Measurements from ENCODE around the gene CACNA1F.

Gene CACNA1F

GRCh38 chrX:49257846-49258748 is 25.0 kb upstream of the CACNA1F start:
- no peak for DNase-seq (ENCODE audit: low read depth in 1 of 2, low spot score in 1 of 2)

- DNase-seq (ENCODE audit: low read depth in 1 of 2, low spot score in 1 of 2), result no peak
Measured at GRCh38 chrX:49257074-49257790, 24.1 kb upstream of the CACNA1F start.

- DNase-seq (ENCODE audit: low read depth in 1 of 2, low spot score in 1 of 2), result no peak
Measured at GRCh38 chrX:49256268-49256995, 23.3 kb upstream of the CACNA1F start.

GRCh38 chrX:49254639-49255038 is 21.5 kb upstream of the CACNA1F start:
- DNase-seq (ENCODE audit: low read depth in 1 of 2, low spot score in 1 of 2), result no peak

- no peak for DNase-seq (ENCODE audit: low read depth in 1 of 2, low spot score in 1 of 2)
Measured at GRCh38 chrX:49251325-49251724, 18.2 kb upstream of the CACNA1F start.

GRCh38 chrX:49250578-49250977 is 17.4 kb upstream of the CACNA1F start:
- no peak for DNase-seq (ENCODE audit: low read depth in 1 of 2, low spot score in 1 of 2)

GRCh38 chrX:49250066-49250465 is 16.9 kb upstream of the CACNA1F start:
- no peak for DNase-seq (ENCODE audit: low read depth in 1 of 2, low spot score in 1 of 2)

GRCh38 chrX:49249616-49250015 is 16.5 kb upstream of the CACNA1F start:
- DNase-seq (ENCODE audit: low read depth in 1 of 2, low spot score in 1 of 2), result no peak

GRCh38 chrX:49249071-49249470 is 15.9 kb upstream of the CACNA1F start:
- DNase-seq (ENCODE audit: low read depth in 1 of 2, low spot score in 1 of 2), result no peak

- DNase-seq (ENCODE audit: low read depth in 1 of 2, low spot score in 1 of 2), result no peak
Measured at GRCh38 chrX:49247916-49248811, 15.0 kb upstream of the CACNA1F start.

- DNase-seq (ENCODE audit: low read depth in 1 of 2, low spot score in 1 of 2), result no peak
Measured at GRCh38 chrX:49247346-49247745, 14.2 kb upstream of the CACNA1F start.

- DNase-seq (ENCODE audit: low read depth in 1 of 2, low spot score in 1 of 2), result no peak
Measured at GRCh38 chrX:49246541-49246940, 13.4 kb upstream of the CACNA1F start.

GRCh38 chrX:49244207-49244606 is 11.1 kb upstream of the CACNA1F start:
- no peak for DNase-seq (ENCODE audit: low read depth in 1 of 2, low spot score in 1 of 2)

- no peak for DNase-seq (ENCODE audit: low read depth in 1 of 2, low spot score in 1 of 2)
Measured at GRCh38 chrX:49243166-49243565, 10.0 kb upstream of the CACNA1F start.

- no peak for DNase-seq (ENCODE audit: low read depth in 1 of 2, low spot score in 1 of 2)
Measured at GRCh38 chrX:49242545-49243066, 9.5 kb upstream of the CACNA1F start.

- no peak for DNase-seq (ENCODE audit: low read depth in 1 of 2, low spot score in 1 of 2)
Measured at GRCh38 chrX:49238735-49239134, 5.6 kb upstream of the CACNA1F start.

- DNase-seq (ENCODE audit: low read depth in 1 of 2, low spot score in 1 of 2), result no peak
Measured at GRCh38 chrX:49237060-49237459, 3.9 kb upstream of the CACNA1F start.

- no peak for DNase-seq (ENCODE audit: low read depth in 1 of 2, low spot score in 1 of 2)
Measured at GRCh38 chrX:49233887-49234555, 881 bp upstream of the CACNA1F start.

- DNase-seq (ENCODE audit: low read depth in 1 of 2, low spot score in 1 of 2), result no peak
Measured at GRCh38 chrX:49232525-49232924, 615 bp downstream of the CACNA1F start.

All from activated CD4-positive, alpha-beta T cell treated with anti-CD3 and anti-CD28 coated beads, Interleukin-2, amount 50 U/mL, for 24 hours (primary cell).